GM12878 (cell line): ENCODE results near the gene FBLN5.

Experiments used
- EGR1 ChIP-seq, 2 experiments: IDR thresholded peaks; 1 replicate in 1 of 2; 2 replicates in 1 of 2; pipeline ENCODE4 v1.6.1; 2011 to 2012; ENCODE audit warnings: low read depth in 2 of 2, low read length in 2 of 2, borderline replicate concordance in 1 of 2, mild to moderate bottlenecking in 1 of 2, moderate library complexity in 1 of 2
- EZH2 ChIP-seq: IDR thresholded peaks from 2 replicates; pipeline ENCODE4 v1.6.1; 2012; ENCODE audit warnings: low read depth, mild to moderate bottlenecking, control low read depth, inconsistent platforms, low read length, borderline replicate concordance; ENCODE audit not compliant: control insufficient read depth
- HDGF ChIP-seq: fragments of 450-650 bp; IDR thresholded peaks from 2 replicates; pipeline ENCODE4 v1.6.1; 2016; ENCODE audit warnings: antibody characterized with exemption
- POLR2AphosphoS5 ChIP-seq: IDR thresholded peaks from 2 replicates; pipeline ENCODE4 v1.6.1; 2011; ENCODE audit warnings: mild to moderate bottlenecking, low read length, inconsistent platforms
- RAD21 ChIP-seq: IDR thresholded peaks from 2 replicates; pipeline ENCODE4 v1.6.1; 2011; ENCODE audit warnings: mild to moderate bottlenecking, low read depth, low read length, moderate library complexity; ENCODE audit not compliant: insufficient read depth
- RELA ChIP-seq: fragments of 450-650 bp; IDR thresholded peaks from 2 replicates; pipeline ENCODE4 v1.8.0; 2014; ENCODE audit warnings: borderline replicate concordance; ENCODE audit not compliant: partially characterized antibody
- RFX5 ChIP-seq: IDR thresholded peaks from 2 replicates; pipeline ENCODE4 v1.6.1; 2011; ENCODE audit warnings: low read depth, low read length, improper control_type of control experiment
- SUZ12 ChIP-seq: fragments of 200-600 bp; sonication (generic); IDR thresholded peaks from one replicate; pipeline ENCODE4 v1.6.1; 2018; ENCODE audit warnings: antibody characterized with exemption, mild to moderate bottlenecking; ENCODE audit not compliant: unreplicated experiment
- TF ChIP-seq, protein P1 (sequence below), 3 experiments: IDR thresholded peaks in 2 of 3; conservative IDR thresholded peaks in 1 of 3; 2 replicates each; pipeline ENCODE4 v1.5.1; 2011; ENCODE audit warnings: low read depth in 3 of 3, low read length in 3 of 3, mild to moderate bottlenecking in 3 of 3, control low read depth in 2 of 3, moderate library complexity in 2 of 3, inconsistent platforms in 1 of 3, mixed read lengths in 1 of 3; ENCODE audit not compliant: control insufficient read depth in 2 of 3, insufficient read depth in 1 of 3; ENCODE audit errors: extremely low read depth in 1 of 3
- TF ChIP-seq, protein P2 (sequence below): IDR thresholded peaks from 2 replicates; pipeline ENCODE4 v1.6.1; 2012; ENCODE audit warnings: low read length, inconsistent platforms

DNA sequence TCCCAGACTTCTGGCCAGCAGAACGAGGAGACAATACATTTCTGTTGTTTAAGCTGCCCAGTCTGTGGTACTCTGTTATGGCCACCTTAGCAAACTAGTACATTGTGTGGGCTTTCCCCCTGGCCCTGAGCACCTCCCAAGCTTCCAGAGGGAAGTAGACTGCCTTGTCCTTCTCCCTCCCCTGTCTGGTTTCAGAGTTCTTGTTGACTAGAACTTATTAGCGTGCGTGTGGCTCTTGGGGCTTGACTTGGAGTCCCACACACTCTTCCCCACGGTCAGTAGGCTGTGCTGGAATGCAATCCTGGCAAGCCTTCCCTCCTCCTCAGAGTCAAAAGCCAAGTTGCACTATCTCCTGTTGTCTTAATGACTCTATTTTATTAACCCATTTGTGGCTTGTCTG is 27.7 kb downstream of the FBLN5 start:
- TF ChIP-seq, protein P1, sequence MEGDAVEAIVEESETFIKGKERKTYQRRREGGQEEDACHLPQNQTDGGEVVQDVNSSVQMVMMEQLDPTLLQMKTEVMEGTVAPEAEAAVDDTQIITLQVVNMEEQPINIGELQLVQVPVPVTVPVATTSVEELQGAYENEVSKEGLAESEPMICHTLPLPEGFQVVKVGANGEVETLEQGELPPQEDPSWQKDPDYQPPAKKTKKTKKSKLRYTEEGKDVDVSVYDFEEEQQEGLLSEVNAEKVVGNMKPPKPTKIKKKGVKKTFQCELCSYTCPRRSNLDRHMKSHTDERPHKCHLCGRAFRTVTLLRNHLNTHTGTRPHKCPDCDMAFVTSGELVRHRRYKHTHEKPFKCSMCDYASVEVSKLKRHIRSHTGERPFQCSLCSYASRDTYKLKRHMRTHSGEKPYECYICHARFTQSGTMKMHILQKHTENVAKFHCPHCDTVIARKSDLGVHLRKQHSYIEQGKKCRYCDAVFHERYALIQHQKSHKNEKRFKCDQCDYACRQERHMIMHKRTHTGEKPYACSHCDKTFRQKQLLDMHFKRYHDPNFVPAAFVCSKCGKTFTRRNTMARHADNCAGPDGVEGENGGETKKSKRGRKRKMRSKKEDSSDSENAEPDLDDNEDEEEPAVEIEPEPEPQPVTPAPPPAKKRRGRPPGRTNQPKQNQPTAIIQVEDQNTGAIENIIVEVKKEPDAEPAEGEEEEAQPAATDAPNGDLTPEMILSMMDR (IDR thresholded peaks at IDR 0.05 in 2 of 3, conservative IDR thresholded peaks at IDR 0.05 in 1 of 3; ENCODE audit: control insufficient read depth in 2 of 3, extremely low read depth in 1 of 3, insufficient read depth in 1 of 3, low read depth in 3 of 3, low read length in 3 of 3): no peak
- TF ChIP-seq, protein P2, sequence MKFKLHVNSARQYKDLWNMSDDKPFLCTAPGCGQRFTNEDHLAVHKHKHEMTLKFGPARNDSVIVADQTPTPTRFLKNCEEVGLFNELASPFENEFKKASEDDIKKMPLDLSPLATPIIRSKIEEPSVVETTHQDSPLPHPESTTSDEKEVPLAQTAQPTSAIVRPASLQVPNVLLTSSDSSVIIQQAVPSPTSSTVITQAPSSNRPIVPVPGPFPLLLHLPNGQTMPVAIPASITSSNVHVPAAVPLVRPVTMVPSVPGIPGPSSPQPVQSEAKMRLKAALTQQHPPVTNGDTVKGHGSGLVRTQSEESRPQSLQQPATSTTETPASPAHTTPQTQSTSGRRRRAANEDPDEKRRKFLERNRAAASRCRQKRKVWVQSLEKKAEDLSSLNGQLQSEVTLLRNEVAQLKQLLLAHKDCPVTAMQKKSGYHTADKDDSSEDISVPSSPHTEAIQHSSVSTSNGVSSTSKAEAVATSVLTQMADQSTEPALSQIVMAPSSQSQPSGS: no peak
- TF ChIP-seq EZH2 (no peak), RFX5 (no peak), HDGF (no peak), SUZ12 (no peak), RAD21 (no peak), EGR1 (IDR thresholded peaks at IDR 0.05; ENCODE audit: borderline replicate concordance in 1 of 2, low read depth in 2 of 2, low read length in 2 of 2) (no peak), RELA (no peak), POLR2AphosphoS5 (no peak)
